HG02943 (cell line): ENCODE data around the gene WASHC1.
"Not testable (repeated sequence)": the region's sequence is repeated elsewhere in the genome, so short reads cannot be mapped to it uniquely, and the experiment has no call there.

ENCODE experiments used
- ATAC-seq: cut with Tn5 transposase; IDR thresholded peaks from one replicate; pipeline ENCODE4 v1.9.1; 2021; ENCODE audit warnings: mild to moderate bottlenecking, low read depth, moderate library complexity; ENCODE audit not compliant: unreplicated experiment

WASHC1 gene

DNA sequence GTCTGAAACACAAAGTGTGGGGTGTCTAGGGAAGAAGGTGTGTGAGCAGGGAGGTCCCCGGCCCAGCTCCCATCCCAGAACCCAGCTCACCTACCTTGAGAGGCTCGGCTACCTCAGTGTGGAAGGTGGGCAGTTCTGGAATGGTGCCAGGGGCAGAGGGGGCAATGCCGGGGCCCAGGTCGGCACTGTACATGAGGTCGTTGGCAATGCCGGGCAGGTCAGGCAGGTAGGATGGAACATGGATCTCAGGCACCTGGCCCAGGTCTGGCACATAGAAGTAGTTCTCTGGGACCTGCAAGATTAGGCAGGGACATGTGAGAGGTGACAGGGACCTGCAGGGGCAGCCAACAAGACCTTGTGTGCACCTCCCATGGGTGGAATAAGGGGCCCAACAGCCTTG lies 12.4 kb downstream of the WASHC1 start:
- not testable (repeated sequence) for ATAC-seq

DNA sequence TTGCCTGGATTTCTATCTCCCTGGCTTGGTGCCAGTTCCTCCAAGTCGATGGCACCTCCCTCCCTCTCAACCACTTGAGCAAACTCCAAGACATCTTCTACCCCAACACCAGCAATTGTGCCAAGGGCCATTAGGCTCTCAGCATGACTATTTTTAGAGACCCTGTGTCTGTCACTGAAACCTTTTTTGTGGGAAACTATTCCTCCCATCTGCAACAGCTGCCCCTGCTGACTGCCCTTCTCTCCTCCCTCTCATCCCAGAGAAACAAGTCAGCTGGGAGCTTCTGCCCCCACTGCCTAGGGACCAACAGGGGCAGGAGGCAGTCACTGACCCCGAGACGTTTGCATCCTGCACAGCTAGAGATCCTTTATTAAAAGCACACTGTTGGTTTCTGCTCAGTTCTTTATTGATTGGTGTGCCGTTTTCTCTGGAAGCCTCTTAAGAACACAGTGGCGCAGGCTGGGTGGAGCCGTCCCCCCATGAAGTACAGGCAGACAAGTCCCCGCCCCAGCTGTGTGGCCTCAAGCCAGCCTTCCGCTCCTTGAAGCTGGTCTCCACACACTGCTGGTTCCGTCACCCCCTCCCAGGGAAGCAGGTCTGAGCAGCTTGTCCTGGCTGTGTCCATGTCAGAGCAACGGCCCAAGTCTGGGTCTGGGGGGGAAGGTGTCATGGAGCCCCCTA lies 15.0 kb downstream of the WASHC1 start:
- ATAC-seq: not testable (repeated sequence)

DNA sequence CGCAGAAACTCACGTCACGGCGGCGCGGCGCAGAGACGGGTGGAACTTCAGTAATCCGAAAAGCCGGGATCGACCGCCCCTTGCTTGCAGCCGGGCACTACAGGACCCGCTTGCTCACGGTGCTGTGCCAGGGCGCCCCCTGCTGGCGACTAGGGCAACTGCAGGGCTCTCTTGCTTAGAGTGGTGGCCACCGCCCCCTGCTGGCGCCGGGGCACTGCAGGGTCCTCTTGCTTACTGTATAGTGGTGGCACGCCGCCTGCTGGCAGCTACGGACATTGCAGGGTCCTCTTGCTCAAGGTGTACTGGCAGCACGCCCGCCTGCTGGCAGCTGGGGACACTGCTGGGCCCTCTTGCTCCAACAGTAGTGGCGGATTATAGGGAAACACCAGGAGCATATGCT lies 18.1 kb downstream of the WASHC1 start:
- ATAC-seq: not testable (repeated sequence)

DNA sequence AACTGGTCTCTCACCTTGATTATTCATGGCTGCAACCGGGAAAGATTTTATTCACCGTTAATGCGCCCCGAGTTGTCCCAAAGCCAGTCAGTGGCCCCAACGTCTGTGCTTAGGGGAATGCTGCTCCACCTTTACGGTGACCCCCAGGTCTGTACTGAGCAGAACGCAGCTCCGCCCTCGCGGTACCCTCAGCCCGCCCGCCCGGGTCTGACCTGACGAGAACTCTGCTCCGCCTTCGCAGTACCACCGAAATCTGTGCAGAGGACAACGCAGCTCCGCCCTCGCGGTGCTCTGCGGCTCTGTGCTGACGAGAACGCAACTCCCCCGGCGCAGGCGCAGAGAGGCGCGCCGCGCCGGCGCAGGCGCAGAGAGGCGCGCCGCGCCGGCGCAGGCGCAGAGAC lies 18.6 kb downstream of the WASHC1 start:
- not testable (repeated sequence) for ATAC-seq

DNA sequence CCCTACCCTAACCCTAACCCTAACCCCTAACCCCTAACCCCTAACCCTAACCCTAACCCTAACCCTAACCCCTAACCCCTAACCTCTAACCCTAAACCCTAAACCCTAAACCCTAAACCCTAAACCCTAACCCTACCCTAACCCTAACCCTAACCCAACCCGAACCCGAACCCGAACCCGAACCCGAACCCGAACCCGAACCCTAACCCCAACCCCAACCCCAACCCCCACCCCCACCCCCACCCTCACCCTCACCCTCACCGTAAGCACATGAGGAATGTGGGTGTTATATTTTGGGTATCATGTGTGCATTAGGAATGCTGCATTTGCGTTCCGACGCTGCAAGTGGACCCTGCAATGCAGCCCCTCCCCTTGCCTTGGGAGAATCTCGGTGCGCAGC lies 19.0 kb downstream of the WASHC1 start:
- ATAC-seq: not testable (repeated sequence)
